LNCAP (cell line): ENCODE measurements around the gene DGAT2.

ENCODE experiments used
- TF ChIP-seq, protein P1 (sequence below): fragments of 450-650 bp; IDR thresholded peaks from 2 replicates; pipeline ENCODE4 v1.5.1; 2017; ENCODE audit warnings: mild to moderate bottlenecking

DGAT2 gene

DNA sequence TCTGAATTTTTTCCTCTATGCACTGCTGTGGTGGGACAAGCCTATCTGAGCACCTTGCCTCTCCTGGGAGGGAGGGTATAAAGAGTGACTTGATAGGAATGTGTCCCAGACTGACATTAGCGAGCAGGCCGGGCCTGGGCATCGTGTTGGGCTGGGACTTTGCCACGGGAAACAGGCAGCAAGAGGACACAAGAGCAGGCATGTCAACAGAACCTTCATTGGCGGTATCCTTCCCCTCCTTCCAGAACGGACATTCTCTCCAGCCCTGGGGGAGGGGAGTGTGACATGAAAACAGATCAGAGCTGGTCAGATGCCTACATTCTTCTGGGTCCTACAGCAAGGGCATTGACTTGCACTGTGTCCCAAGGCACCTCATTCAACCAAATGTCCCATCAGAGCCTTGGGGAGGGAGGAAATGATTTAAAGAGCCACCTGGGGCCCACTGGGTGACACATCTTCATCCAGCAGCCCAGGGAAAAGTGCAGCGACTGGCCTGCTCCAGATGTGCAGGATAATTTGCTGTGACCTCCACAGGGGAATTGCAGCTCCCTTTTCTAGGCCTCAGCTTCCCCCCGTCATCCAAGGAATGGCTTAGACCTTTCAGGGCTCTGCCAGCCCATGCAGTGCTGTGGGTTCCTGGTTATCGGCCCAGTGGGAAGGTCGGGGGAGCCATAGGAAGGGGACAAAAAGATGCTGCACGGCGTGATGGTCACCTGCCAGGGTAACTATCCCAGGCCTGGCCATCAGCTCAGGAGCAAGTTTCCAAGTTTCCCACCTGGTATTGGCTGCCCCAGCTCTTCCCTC lies 24.6 kb downstream of the DGAT2 start:
- TF ChIP-seq, protein P1, sequence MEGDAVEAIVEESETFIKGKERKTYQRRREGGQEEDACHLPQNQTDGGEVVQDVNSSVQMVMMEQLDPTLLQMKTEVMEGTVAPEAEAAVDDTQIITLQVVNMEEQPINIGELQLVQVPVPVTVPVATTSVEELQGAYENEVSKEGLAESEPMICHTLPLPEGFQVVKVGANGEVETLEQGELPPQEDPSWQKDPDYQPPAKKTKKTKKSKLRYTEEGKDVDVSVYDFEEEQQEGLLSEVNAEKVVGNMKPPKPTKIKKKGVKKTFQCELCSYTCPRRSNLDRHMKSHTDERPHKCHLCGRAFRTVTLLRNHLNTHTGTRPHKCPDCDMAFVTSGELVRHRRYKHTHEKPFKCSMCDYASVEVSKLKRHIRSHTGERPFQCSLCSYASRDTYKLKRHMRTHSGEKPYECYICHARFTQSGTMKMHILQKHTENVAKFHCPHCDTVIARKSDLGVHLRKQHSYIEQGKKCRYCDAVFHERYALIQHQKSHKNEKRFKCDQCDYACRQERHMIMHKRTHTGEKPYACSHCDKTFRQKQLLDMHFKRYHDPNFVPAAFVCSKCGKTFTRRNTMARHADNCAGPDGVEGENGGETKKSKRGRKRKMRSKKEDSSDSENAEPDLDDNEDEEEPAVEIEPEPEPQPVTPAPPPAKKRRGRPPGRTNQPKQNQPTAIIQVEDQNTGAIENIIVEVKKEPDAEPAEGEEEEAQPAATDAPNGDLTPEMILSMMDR: no peak

DNA sequence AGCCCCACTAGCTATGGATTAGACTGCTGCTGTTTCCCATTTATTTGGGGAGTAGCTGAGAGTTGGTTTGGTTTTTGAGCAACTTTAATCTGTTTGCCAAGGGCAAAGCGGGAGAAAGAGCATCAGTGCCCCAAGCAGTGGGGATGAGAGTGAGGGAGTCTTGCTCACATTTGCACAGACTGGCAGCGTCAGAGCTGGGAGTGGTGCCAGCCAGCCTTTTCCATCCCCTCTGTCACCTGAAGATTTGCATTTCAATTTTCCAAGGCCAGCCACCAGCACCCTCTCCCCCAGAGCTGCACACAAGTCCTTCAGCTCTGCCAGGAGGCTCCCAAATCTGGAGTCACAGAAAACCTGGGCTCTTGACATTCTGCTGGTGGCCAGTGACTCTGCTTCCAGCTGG lies 25.4 kb downstream of the DGAT2 start:
- TF ChIP-seq, protein P1: no peak

DNA sequence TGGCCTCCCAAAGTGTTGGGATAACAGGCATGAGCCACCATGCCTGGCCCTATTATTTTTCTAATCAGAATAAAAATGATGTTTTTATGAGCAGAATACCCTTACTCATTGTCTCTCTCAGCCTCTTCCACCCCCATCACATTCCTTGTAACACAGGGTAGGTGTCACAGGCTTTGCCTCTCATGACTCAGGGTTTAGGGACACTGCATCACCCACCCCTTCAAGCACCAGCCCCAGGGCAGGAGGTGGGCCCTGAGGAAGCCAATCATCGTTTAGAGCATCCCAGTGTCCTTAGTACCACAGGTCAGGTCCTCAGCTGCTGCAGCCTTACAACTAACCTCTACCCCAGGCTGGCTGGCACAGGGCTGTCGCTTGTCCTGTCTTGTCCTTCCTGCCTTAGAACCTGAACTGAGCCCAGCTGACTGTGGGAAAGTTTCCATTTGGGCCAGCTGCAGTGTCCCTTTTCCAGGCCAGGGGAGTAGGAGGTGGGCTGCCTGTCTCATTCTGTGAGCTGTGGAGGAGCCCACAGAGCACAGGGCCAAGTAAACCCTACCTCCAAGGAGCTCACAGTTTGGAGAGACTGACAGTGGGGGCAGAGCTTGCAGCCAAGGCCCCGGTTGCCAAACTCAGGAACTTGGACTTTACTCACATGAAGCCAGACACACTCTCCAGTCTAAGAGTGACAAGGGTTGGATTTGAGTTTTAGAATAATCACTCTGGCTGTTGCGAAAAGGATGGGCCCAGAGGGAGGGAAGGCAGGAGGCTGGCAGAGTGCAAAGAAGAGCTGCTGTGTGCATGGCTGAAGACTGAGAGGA lies 26.9 kb downstream of the DGAT2 start:
- TF ChIP-seq, protein P1: no peak

DNA sequence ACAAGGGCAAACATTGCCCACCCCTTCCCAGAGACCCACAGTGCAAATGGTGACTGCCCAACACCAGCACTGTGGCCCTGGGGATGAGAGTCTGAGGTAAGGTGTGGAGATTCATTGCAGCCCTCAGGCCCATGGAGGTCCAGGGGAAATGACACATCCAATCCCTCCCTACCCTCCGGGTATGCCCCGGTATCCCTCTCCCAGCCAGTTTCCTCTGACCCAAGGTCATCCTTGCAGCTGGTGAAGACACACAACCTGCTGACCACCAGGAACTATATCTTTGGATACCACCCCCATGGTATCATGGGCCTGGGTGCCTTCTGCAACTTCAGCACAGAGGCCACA lies 27.5 kb downstream of the DGAT2 start:
- TF ChIP-seq, protein P1: no peak

DNA sequence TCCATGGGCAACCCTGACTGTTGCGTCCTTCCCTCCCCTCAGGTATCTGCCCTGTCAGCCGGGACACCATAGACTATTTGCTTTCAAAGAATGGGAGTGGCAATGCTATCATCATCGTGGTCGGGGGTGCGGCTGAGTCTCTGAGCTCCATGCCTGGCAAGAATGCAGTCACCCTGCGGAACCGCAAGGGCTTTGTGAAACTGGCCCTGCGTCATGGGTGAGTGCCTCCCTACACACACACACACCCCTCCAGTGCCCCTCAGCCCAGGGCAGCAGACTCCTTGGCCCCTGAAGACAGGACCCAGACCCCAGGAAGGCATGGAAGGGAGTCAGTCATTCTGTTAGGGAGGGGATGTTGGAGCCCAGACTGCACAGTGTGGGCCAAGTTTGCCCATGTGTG lies 28.5 kb downstream of the DGAT2 start:
- TF ChIP-seq, protein P1: no peak

DNA sequence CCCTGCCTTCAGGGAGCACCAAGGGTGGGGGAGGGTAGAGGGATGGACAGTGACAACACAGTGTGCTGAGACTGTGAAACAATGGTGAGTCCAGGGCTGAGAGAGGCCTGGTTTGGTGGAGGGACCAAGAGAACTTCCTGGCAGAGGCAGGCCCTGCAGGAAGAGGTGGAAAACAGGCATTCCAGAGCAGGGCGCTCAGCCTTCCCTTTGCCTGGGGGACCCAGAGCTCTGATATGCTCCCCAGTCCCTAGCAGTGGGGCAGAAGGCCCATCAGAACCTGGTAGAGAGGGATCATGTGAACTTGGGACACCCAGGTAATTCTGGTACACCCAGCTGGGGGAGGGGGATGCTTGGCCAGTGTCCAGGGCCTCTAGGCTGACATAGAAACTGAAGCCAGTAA lies 29.2 kb downstream of the DGAT2 start:
- TF ChIP-seq, protein P1: no peak

DNA sequence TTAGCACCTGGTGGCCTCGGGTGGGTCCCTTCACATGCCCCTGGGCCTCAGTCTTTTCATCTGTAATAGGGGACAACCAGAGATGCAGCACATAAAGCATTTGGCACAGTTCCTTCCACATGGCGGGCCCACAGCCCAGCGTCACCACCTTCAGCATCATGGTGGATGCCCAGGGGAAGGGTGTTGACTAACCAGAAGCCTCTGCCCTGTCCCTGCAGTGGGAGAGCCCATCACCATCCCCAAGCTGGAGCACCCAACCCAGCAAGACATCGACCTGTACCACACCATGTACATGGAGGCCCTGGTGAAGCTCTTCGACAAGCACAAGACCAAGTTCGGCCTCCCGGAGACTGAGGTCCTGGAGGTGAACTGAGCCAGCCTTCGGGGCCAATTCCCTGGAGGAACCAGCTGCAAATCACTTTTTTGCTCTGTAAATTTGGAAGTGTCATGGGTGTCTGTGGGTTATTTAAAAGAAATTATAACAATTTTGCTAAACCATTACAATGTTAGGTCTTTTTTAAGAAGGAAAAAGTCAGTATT lies 31.6 kb downstream of the DGAT2 start:
- TF ChIP-seq, protein P1: no peak
